A549 (cell line): ENCODE data around the gene KLHL11.
A peak's percentile ranks its signal among the peaks of the same experiment; 100 is the strongest.

Source experiments
- CTCF ChIP-seq: fragments of >200 bp; sonication (Bioruptor Twin); formaldehyde crosslinking; IDR thresholded peaks from 3 replicates; pipeline ENCODE4 v1.5.1; 2016
- MAX ChIP-seq: IDR thresholded peaks from 2 replicates; pipeline ENCODE4 v1.6.1; 2012
- MAZ ChIP-seq: fragments of 150-350 bp; IDR thresholded peaks from 2 replicates; pipeline ENCODE4 v1.6.1; 2014; ENCODE audit warnings: antibody characterized with exemption, low read depth, low read length, borderline replicate concordance
- POLR2A ChIP-seq: IDR thresholded peaks from 2 replicates; pipeline ENCODE4 v1.6.1; 2012; ENCODE audit warnings: mild to moderate bottlenecking, low read length
- REST ChIP-seq: fragments of 200-600 bp; sonication (generic); IDR thresholded peaks from 2 replicates; pipeline ENCODE4 v1.6.1; 2016; ENCODE audit warnings: antibody characterized with exemption, mild to moderate bottlenecking, moderate library complexity
- USF2 ChIP-seq: fragments of 450-650 bp; IDR thresholded peaks from 2 replicates; pipeline ENCODE4 v1.6.1; 2014; ENCODE audit warnings: antibody characterized with exemption

- TF ChIP-seq REST (no peak), USF2 (no peak), MAX (peak; percentile 95), POLR2A (peak; percentile 47; the same call in 1 of the 2 replicates), CTCF (peak; percentile 90), MAZ (no peak)
Measured at GRCh38 chr17:41811549-41812380, 53.5 kb downstream of the KLHL11 start, which contains the start of gene P3H4.
